Neural cell (in vitro differentiated cells): ENCODE data around the gene VSTM2B. TPM values are rescaled to one million over a fixed set of nuclear protein-coding genes. Genes with fewer than 3 reads are reported as not detected.

ENCODE experiments used
- H2AFZ ChIP-seq: fragments of 200-600, 300-800 bp; sonication (generic), shearing (Covaris generic); 2 replicates; pipeline ENCODE4 v1.6.0; 2014; ENCODE audit warnings: low read depth, mild to moderate bottlenecking, antibody characterized with exemption, low read length, moderate library complexity
- H3F3A ChIP-seq: fragments of 200-600 bp; shearing (Covaris generic); 2 replicates; pipeline ENCODE4 v1.6.1; 2016; ENCODE audit warnings: mild to moderate bottlenecking, moderate library complexity, mixed read lengths, antibody characterized with exemption, low read length; ENCODE audit not compliant: insufficient read depth, poor library complexity, severe bottlenecking
- H3K27ac ChIP-seq: fragments of 200-600, 300-800 bp; sonication (generic), shearing (Covaris generic); 2 replicates; pipeline ENCODE4 v1.5.1; 2014; ENCODE audit warnings: mild to moderate bottlenecking, low read length, moderate library complexity
- H3K27me3 ChIP-seq: fragments of 300-800, 200-600 bp; sonication (generic), shearing (Covaris generic); 2 replicates; pipeline ENCODE4 v1.6.0; 2014; ENCODE audit warnings: mild to moderate bottlenecking, low read depth, low read length, moderate library complexity; ENCODE audit not compliant: insufficient read depth
- H3K36me3 ChIP-seq: fragments of 300-800, 200-600 bp; sonication (generic), shearing (Covaris generic); 2 replicates; pipeline ENCODE4 v1.5.1; 2014; ENCODE audit warnings: mild to moderate bottlenecking, antibody characterized with exemption, low read length, moderate library complexity; ENCODE audit not compliant: insufficient read depth
- H3K4me2 ChIP-seq: fragments of 300-800, 200-600 bp; sonication (generic), shearing (Covaris generic); 2 replicates; pipeline ENCODE4 v1.6.0; 2014; ENCODE audit warnings: mild to moderate bottlenecking, low read length
- H3K4me3 ChIP-seq: fragments of 300-800, 200-600 bp; sonication (generic), shearing (Covaris generic); 2 replicates; pipeline ENCODE4 v1.5.1; 2014; ENCODE audit warnings: mild to moderate bottlenecking, low read length, moderate library complexity
- H3K79me2 ChIP-seq: fragments of 200-600 bp; shearing (Covaris generic); replicated peaks from 2 replicates; pipeline ENCODE4 v1.6.0; 2014; ENCODE audit warnings: mild to moderate bottlenecking, low read length, moderate library complexity; ENCODE audit not compliant: insufficient read depth
- H3K9ac ChIP-seq: fragments of 300-800, 200-600 bp; sonication (generic), shearing (Covaris generic); 2 replicates; pipeline ENCODE4 v1.6.1; 2016; ENCODE audit warnings: mild to moderate bottlenecking, low read length, mixed read lengths
- H3K9me2 ChIP-seq: fragments of 200-600 bp; shearing (Covaris generic); 2 replicates; pipeline ENCODE4 v1.6.1; 2016; ENCODE audit warnings: mild to moderate bottlenecking, low read length, mixed read lengths; ENCODE audit not compliant: insufficient read depth
- H3K9me3 ChIP-seq: fragments of 200-600, 300-800 bp; sonication (generic), shearing (Covaris generic); 2 replicates; pipeline ENCODE4 v1.6.1; 2016; ENCODE audit warnings: mild to moderate bottlenecking, mixed run types, low read length, moderate library complexity, mixed read lengths
- H4K20me1 ChIP-seq: fragments of 200-600 bp; shearing (Covaris generic); 2 replicates; pipeline ENCODE4 v1.6.1; 2016; ENCODE audit warnings: mild to moderate bottlenecking, mixed run types; ENCODE audit not compliant: insufficient read depth
- CTCF ChIP-seq: fragments of 450-650 bp; IDR thresholded peaks from 2 replicates; pipeline ENCODE4 v1.5.1; 2014; ENCODE audit warnings: antibody characterized with exemption, mild to moderate bottlenecking, moderate library complexity; ENCODE audit not compliant: poor library complexity, severe bottlenecking
- EP300 ChIP-seq: fragments of 450-650 bp; conservative IDR thresholded peaks from 2 replicates; pipeline ENCODE4 v1.6.1; 2014; ENCODE audit warnings: antibody characterized with exemption, mild to moderate bottlenecking, moderate library complexity; ENCODE audit not compliant: poor library complexity, severe bottlenecking
- EZH2 ChIP-seq: fragments of 200-600, 300-800 bp; shearing (Covaris generic), sonication (generic); IDR thresholded peaks from 2 replicates; pipeline ENCODE4 v1.6.1; 2014; ENCODE audit warnings: antibody characterized with exemption, low read length, borderline replicate concordance, mild to moderate bottlenecking; ENCODE audit not compliant: insufficient read depth, poor library complexity, severe bottlenecking
- MXI1 ChIP-seq: fragments of 450-650 bp; conservative IDR thresholded peaks from 2 replicates; pipeline ENCODE4 v1.6.1; 2014; ENCODE audit warnings: antibody characterized with exemption, mild to moderate bottlenecking; ENCODE audit not compliant: poor library complexity, severe bottlenecking
- POLR2AphosphoS5 ChIP-seq: IDR thresholded peaks from 2 replicates; pipeline ENCODE4 v1.6.1; 2012
- RAD21 ChIP-seq: fragments of 450-650 bp; conservative IDR thresholded peaks from 2 replicates; pipeline ENCODE4 v1.6.1; 2014; ENCODE audit warnings: antibody characterized with exemption, mild to moderate bottlenecking, moderate library complexity
- REST ChIP-seq: IDR thresholded peaks from 2 replicates; pipeline ENCODE4 v1.6.1; 2012; ENCODE audit warnings: borderline replicate concordance
- SMC3 ChIP-seq: fragments of 450-650 bp; conservative IDR thresholded peaks from 2 replicates; pipeline ENCODE4 v1.6.1; 2014; ENCODE audit warnings: antibody characterized with exemption, mild to moderate bottlenecking, moderate library complexity; ENCODE audit not compliant: poor library complexity
- TAF1 ChIP-seq: IDR thresholded peaks from 2 replicates; pipeline ENCODE4 v1.6.1; 2012; ENCODE audit warnings: low read depth
- polyA plus RNA-seq: library from polyadenylated mRNA; depleted of rRNA; stranded (reverse); fragments of >200 nt; gene quantifications from 2 replicates; pipeline ENCODE4 v1.2.3, GENCODE V29; 2014

The VSTM2B gene
- polyA plus RNA-seq, 1 donor from 2014 or later = 24.4 TPM

GRCh38 chr19:29583196-29583999 is 57.6 kb downstream of the VSTM2B start:
- no peak overlapping the region for H3K4me2 ChIP-seq
- H3K9me2 ChIP-seq = no peaks in the 10 kb centered on the region
- H3K27ac ChIP-seq = no peak overlapping the region
- H3K9ac ChIP-seq = no peak overlapping the region
- H3K27me3 ChIP-seq = no peaks in the 10 kb centered on the region
- no peak overlapping the region for H3K4me3 ChIP-seq
- no peaks in the 10 kb centered on the region for H3K9me3 ChIP-seq
- H3K36me3 ChIP-seq = no peaks in the 10 kb centered on the region
- H4K20me1 ChIP-seq = no peaks in the 10 kb centered on the region
- H3F3A ChIP-seq = no peaks in the 10 kb centered on the region
- no peak overlapping the region for H2AFZ ChIP-seq
- TF ChIP-seq RAD21 (no peak), SMC3 (no peak), EZH2 (no peak), MXI1 (no peak), REST (no peak), CTCF (no peak), POLR2AphosphoS5 (no peak), EP300 (no peak), TAF1 (no peak)
- no peaks in the 10 kb centered on the region for H3K79me2 ChIP-seq

GRCh38 chr19:29586401-29586800 is 60.6 kb downstream of the VSTM2B start:
- H3K9ac ChIP-seq = no peak overlapping the region
- H3K79me2 ChIP-seq = no peaks in the 10 kb centered on the region
- no peak overlapping the region for H3K4me3 ChIP-seq
- H3K27ac ChIP-seq = no peak overlapping the region
- no peak overlapping the region for H2AFZ ChIP-seq
- no peaks in the 10 kb centered on the region for H3K9me3 ChIP-seq
- no peaks in the 10 kb centered on the region for H3F3A ChIP-seq
- no peak for TF ChIP-seq SMC3
- no peak for TF ChIP-seq CTCF
- no peak for TF ChIP-seq POLR2AphosphoS5
- H3K4me2 ChIP-seq = no peak overlapping the region
- no peaks in the 10 kb centered on the region for H3K9me2 ChIP-seq
- no peaks in the 10 kb centered on the region for H3K27me3 ChIP-seq
- no peaks in the 10 kb centered on the region for H4K20me1 ChIP-seq
- no peaks in the 10 kb centered on the region for H3K36me3 ChIP-seq
